ENCODE results near the gene SLC24A1.

GRCh38 chr15:65629548-65629947 is 7.8 kb downstream of the SLC24A1 start:
- TF ChIP-seq CTCF (IDR thresholded peaks at IDR 0.05) (no peak), ZFX (IDR thresholded peaks at IDR 0.05; ENCODE audit: borderline replicate concordance) (no peak)

Data from 22Rv1 (cell line).